OCI-LY1 (cell line): Measurements from ENCODE around the gene AQP5.

Source experiments
- CTCF ChIP-seq: fragments of 200-600 bp; sonication (generic), shearing (Covaris generic); IDR thresholded peaks from 2 replicates; pipeline ENCODE4 v1.5.1; 2017; ENCODE audit warnings: mild to moderate bottlenecking, antibody characterized with exemption, low read length, moderate library complexity, mixed read lengths
- EZH2 ChIP-seq: fragments of 200-600 bp; sonication (generic), shearing (Covaris generic); IDR thresholded peaks from 2 replicates; pipeline ENCODE4 v1.8.0; 2017; ENCODE audit warnings: borderline replicate concordance, mixed run types, mild to moderate bottlenecking, antibody characterized with exemption, low read length, moderate library complexity, mixed read lengths

- TF ChIP-seq EZH2 (no peak), CTCF (no peak)
Observed at GRCh38 chr12:49939307-49939706, 22.4 kb upstream of the AQP5 start.
